DMS79 treated with DMSO at 0.1 percent for 48 hours (cell line): Measurements from ENCODE around the gene MACROD2.
"Not testable (repeated sequence)": the region's sequence is repeated elsewhere in the genome, so short reads cannot be mapped to it uniquely, and the experiment has no call there.

Experiments used
- DNase-seq: peaks from one replicate; lab custom pipeline; 2025; lab: John Stamatoyannopoulos, UW

Gene MACROD2

GRCh38 chr20:14953736-14954135, 958.4 kb downstream of the MACROD2 start:
- DNase-seq: no peak

DNA sequence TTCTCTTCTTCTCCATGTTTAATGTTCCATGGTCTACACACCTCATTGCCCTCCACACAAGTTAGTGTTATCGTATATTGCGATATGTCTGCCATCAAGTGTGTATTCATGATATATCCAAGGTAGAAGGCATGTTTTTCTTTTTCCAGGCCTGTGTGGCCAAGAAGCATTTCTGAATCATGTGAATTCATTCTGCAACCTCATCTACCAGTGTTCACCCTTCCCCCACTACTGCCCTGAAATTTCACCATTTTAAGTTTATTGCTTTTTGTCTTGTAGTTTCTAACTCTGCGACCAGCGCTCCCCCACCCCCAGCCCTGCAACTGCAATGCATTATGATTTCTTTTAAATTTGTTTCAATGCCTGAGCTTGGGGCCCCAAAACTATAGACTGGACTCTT, 960.1 kb downstream of the MACROD2 start:
- DNase-seq: no peak

DNA sequence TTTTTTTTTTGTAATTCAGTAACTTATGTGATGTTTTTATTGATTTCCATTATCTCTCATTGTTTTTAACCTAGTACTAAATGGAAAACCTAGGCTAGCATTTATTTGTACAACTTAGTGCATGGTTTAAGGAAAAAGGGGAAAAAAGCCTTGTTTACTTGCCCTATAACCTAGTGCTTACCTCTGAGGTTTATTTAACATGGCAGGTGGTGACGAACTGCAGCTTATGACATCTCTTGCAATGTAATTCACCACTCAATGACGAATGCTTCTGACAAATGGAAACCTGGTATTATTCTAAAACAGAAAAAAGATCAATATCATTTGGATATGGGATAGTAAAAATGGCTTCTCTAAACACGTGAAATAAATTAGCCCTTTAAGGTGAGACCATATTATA, 960.7 kb downstream of the MACROD2 start:
- DNase-seq: no peak

- DNase-seq: no peak
Observed at GRCh38 chr20:14956538-14956937, 961.2 kb downstream of the MACROD2 start.

- no peak for DNase-seq
Observed at GRCh38 chr20:14957402-14957801, 962.1 kb downstream of the MACROD2 start.

DNA sequence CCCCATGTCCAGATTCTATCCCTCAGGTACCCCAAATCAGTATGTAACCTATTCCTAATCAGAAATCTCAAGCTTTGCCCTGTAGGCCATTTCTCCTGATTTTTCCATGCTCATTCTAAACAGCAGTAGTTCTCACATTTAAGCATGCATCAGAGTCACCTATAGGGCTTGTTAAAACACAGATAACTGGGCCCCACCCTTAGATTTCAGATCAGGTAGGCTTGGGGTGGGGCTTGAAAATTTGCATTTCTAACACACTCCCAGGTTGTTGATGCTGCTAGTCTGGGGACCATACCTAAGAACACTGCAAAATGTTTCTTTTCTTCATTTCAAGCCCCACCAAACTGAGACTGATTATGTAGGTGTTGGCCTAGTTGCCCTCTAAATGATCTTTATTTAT, 963.3 kb downstream of the MACROD2 start:
- no peak for DNase-seq

GRCh38 chr20:14959506-14960475, 964.5 kb downstream of the MACROD2 start:
- no peak for DNase-seq

DNA sequence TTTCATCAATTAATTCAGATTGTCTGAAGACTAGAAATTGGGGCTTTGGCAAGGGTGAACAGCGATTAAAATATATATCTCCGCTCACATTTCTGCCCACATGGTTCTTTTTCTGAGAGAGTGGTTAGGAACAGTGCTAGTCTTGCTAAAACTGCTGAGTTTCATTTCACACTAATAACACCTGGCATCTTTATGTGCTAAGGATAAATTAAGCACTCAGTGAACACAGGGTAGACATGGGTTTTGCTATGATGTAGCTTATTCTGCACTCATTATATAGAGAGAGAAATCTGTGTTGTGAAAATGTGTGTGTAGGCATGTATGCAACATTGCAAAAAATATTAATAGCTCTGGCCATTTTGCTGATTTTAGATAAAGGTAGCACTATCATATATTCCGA, 965.5 kb downstream of the MACROD2 start:
- no peak for DNase-seq

GRCh38 chr20:14963262-14963663, 967.9 kb downstream of the MACROD2 start:
- DNase-seq: no peak

- DNase-seq: no peak
Observed at GRCh38 chr20:14966203-14966602, 970.9 kb downstream of the MACROD2 start.

DNA sequence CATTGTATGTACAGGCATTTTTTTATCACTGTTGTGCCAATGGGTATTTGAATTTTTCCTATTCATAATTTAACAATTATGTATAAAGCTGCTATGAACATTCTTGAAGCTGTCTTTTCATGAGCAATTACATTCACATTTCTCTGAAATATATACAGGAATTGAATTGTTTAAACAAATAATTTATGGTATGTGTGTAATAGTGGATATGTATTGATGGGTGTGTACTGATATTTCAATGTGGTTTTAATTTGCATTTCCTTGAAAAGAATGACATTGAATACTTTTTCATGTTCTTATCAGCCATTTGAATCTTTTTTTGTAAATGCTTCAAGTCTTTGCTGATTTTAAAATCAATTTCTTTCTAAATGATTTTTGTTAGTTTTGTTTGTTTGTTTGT, 971.5 kb downstream of the MACROD2 start:
- DNase-seq: no peak

GRCh38 chr20:14972256-14972655, 976.9 kb downstream of the MACROD2 start:
- DNase-seq: no peak

DNA sequence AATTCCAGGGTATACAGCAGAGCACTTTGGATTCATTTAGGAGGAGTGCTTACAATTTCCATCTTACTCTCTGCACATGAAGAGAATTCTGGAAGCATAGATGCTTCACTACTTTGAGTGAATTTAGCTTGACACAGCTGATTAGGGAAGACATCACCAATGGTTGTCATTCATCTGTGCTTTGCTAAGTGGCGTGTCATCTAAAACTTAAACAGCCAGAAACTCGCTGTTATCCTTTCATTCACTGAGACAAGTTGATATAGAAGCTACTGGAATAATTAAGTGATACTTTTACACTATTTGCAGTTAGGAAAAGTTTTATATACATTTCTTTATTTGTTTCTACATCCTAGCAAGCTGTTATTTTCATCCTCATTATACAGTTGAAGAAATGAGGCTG, 977.4 kb downstream of the MACROD2 start:
- DNase-seq: no peak

DNA sequence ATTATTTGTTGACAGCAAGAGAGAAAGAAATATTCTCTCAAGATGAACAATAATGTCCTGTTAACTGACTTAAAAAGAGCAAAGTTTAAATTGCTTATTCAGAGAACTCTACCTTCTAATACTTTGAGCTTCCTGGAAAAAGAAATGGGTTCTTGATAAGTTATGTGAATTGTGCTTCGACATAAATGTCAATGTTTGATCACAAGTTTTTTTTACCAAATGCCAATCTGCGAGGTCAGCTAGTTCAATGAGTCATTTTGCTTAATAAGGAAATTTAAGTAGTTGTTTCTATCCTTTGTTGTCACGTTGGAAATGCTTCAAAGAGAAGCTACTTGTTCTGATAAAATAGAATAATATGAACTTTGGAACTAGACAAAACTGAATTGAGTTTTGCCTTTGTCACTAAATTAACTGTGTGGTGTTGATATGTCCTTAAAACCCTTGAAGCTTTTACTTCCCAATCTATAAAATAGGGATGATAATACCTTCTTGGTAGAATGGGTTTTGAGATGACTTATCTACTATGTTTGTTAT, 984.2 kb downstream of the MACROD2 start:
- DNase-seq: no peak

DNA sequence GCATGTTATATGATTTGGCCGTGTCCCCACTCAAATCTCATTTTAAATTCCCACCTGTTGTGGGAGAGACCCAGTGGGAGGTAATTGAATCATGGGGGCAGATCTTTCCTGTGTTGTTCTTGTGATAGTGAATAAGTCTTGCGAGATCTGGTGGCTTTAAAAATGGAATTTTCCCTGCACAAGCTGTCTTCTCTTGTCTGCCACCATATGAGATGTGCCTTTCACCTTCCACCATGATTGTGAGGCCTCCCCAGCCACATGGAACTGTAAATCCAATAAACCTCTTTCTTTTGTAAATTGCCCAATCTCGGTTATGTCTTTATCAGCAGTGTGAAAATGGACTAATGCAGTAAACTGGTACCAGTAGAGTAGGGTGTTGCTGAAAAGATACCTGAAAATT, 986.2 kb downstream of the MACROD2 start:
- not testable (repeated sequence) for DNase-seq

- DNase-seq: not testable (repeated sequence)
Observed at GRCh38 chr20:14982324-14982723, 987.0 kb downstream of the MACROD2 start.

DNA sequence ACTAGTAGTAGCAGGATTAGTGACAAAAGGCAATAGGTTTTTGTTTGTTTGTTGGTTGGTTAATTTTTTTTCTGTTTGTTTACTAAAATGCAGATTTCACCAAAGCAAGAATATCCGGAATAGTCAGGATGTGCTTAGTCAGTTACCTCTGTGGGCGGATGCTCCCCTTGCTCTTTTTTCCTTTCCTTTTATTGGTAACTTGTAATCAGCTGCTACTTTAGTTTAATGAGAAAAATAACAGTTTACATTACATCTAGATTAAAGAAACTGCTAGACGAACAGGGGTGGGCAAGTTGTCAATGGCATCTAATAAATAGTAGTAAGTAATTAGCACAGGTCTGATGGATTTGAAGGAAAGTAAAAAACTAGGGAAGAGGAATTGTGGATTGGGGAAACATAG, 989.0 kb downstream of the MACROD2 start:
- no peak for DNase-seq

GRCh38 chr20:14984768-14985622, 989.7 kb downstream of the MACROD2 start:
- no peak for DNase-seq

- DNase-seq: no peak
Observed at GRCh38 chr20:14986026-14986655, 990.8 kb downstream of the MACROD2 start.

DNA sequence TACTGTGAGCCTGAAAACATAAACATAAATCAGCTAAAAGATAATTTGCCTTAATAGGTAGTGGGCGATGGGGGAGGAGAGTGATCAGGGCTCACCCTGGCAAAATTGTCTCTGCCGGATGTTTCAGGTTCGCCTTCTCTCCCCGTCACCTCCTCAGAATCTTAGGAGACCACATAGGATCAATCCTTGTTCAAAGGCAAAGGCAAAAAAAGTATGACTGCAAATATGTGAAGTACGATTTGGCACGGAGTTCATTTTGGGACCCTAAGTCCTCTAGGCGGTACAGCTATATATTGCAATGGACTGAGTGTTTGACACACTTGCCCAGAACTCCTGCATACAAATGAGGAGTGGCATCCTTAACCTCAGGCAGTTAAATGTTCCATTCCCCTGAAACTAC, 991.3 kb downstream of the MACROD2 start:
- no peak for DNase-seq

GRCh38 chr20:14989535-14990290, 994.4 kb downstream of the MACROD2 start:
- DNase-seq: no peak
